ENCODE data around the gene MYOZ3. TPM values are rescaled to one million over a fixed set of nuclear protein-coding genes. Genes with fewer than 3 reads are reported as not detected.

The MYOZ3 gene
- total and polyA plus RNA-seq, 2 of the 8 experiments (the other 6 are each of a cell fraction or from before 2014, with no cell fraction given), result 9.6 to 19.1 TPM

GRCh38 chr5:150640311-150641005 lies 20.6 kb upstream of the MYOZ3 start, which contains the start of gene SYNPO:
TSS of gene SYNPO (plus strand) at chr5:150640660. CDS start at chr5:150648276, 7,616 bp downstream.
- FAIRE-seq, result no peak
- WGBS, 2 experiments (ENCODE audit: extremely low coverage in 1 of 2, insufficient coverage in 1 of 2, insufficient read length in 1 of 2, insufficient replicate concordance in 2 of 2, low coverage in 1 of 2, low lambda C conversion rate in 2 of 2, missing lambda C conversion rate in 1 of 2), result 84% methylated on average over 14 of the region's 14 CpGs; no CpG with 5 or more reads in 1 of the 2 experiments
- H3K18ac ChIP-seq (ENCODE audit: extremely low read depth, low read length), result 0 out of 2 replicates have a peak within 1 kb of the TSS, but pooled peaks have one; percentile 28

More at GRCh38 chr5:150640311-150641005, 20.6 kb upstream of the MYOZ3 start, which contains the start of gene SYNPO:
- POLR2A ChIA-PET (ENCODE audit: partially characterized antibody), result interaction anchor here (0.7 to 1.5 kb wide), 3 partner anchors 31 to 190 kb away, joined by 3 read pairs; no protein-coding TSS in a partner anchor
- no peaks in the 10 kb centered on the region for H3K79me1 ChIP-seq (ENCODE audit: low read depth, low read length)
- H3K79me2 ChIP-seq (ENCODE audit: control insufficient read depth in 1 of 2, insufficient read depth in 2 of 2, low read length in 2 of 2), result no peaks in the 10 kb centered on the region
- H3K4me2 ChIP-seq (ENCODE audit: insufficient read depth in 1 of 2, low read depth in 2 of 2, low read length in 2 of 2), result no peak within 1 kb of the TSS
- no peaks in the 10 kb centered on the region for H4K20me1 ChIP-seq (replicated peaks in 1 of 2; ENCODE audit: control insufficient read depth in 1 of 2, insufficient read depth in 2 of 2, low read length in 2 of 2)
- H3K4me3 ChIP-seq (ENCODE audit: extremely low read depth in 1 of 4, insufficient read depth in 2 of 4, low read depth in 3 of 4, low read length in 4 of 4), result no peak within 1 kb of the TSS
- peak within 1 kb of the TSS; percentile 14 for H2BK120ac ChIP-seq (replicated peaks; ENCODE audit: low read depth, low read length)
- CTCF ChIA-PET (ENCODE audit: partially characterized antibody), result interaction anchor here (0.7 to 18.4 kb wide), 8 partner anchors 15 to 337 kb away, joined by 3 to 247 read pairs (median 7); partner anchors contain the start of genes ARSI and MYOZ3
- H2BK5ac ChIP-seq (ENCODE audit: low read depth, low read length), result no peak within 1 kb of the TSS
- H3K4ac ChIP-seq (replicated peaks; ENCODE audit: insufficient read length, low read depth, low read length), result peak within 1 kb of the TSS; percentile 66
- no peak within 1 kb of the TSS for H2AFZ ChIP-seq (ENCODE audit: low read length)
- H4K5ac ChIP-seq (ENCODE audit: insufficient read length, low read depth, low read length), result no peak within 1 kb of the TSS
- TF ChIP-seq SIN3A (conservative IDR thresholded peaks at IDR 0.05 in 1 of 2, IDR thresholded peaks at IDR 0.05 in 1 of 2; ENCODE audit: low read depth in 1 of 2, low read length in 2 of 2) (no peak), RFX5 (IDR thresholded peaks at IDR 0.05; ENCODE audit: borderline replicate concordance, low read depth, low read length) (no peak), KDM5A (IDR thresholded peaks at IDR 0.05; ENCODE audit: low read length) (no peak), GTF2F1 (IDR thresholded peaks at IDR 0.05; ENCODE audit: borderline replicate concordance, low read depth, low read length) (no peak), FOSL1 (IDR thresholded peaks at IDR 0.05; ENCODE audit: insufficient read depth, low read depth, low read length) (no peak)
- H2BK12ac ChIP-seq (ENCODE audit: low read depth, low read length), result peak within 1 kb of the TSS; percentile 23; the same call in 1 of the 2 replicates
- H2BK15ac ChIP-seq (ENCODE audit: low read length), result 0 out of 2 replicates have a peak within 1 kb of the TSS, but pooled peaks have one; percentile 72
- no peaks in the 10 kb centered on the region for H3K23me2 ChIP-seq (ENCODE audit: low read depth, low read length)
- no peaks in the 10 kb centered on the region for H3K9me3 ChIP-seq (ENCODE audit: insufficient read depth in 2 of 2, low read depth in 1 of 2, low read length in 1 of 2)
- H4K91ac ChIP-seq (replicated peaks; ENCODE audit: insufficient read length, low read length), result no peak within 1 kb of the TSS
- no peak within 1 kb of the TSS for H3K23ac ChIP-seq (ENCODE audit: insufficient read length)
- H3K14ac ChIP-seq (ENCODE audit: insufficient read length), result no peak within 1 kb of the TSS
- no peaks in the 10 kb centered on the region for H3K36me3 ChIP-seq (ENCODE audit: control insufficient read depth in 2 of 4, insufficient read depth in 4 of 4, low read length in 3 of 4)
- no peak within 1 kb of the TSS for H3K56ac ChIP-seq (replicated peaks; ENCODE audit: insufficient read length, low read depth, low read length)
- H3K27ac ChIP-seq (ENCODE audit: low read depth, low read length), result no peak within 1 kb of the TSS
- H2AK5ac ChIP-seq (ENCODE audit: low read depth, low read length), result no peak within 1 kb of the TSS
- no peak for DNase-seq (ENCODE audit: low read depth in 1 of 2, low spot score in 2 of 2)
- H3K4me1 ChIP-seq (replicated peaks in 1 of 4; ENCODE audit: control insufficient read depth in 3 of 4, insufficient read depth in 4 of 4, low read length in 3 of 4), result peaks cover 0 to 26% (median 15%) of the 10 kb centered on the region in 4 experiments; a peak in 6 of 7 replicates
- no peak within 1 kb of the TSS; the same call in 1 of the 2 replicates for H2BK20ac ChIP-seq (ENCODE audit: low read length)
- H4K8ac ChIP-seq (ENCODE audit: extremely low read depth, insufficient read depth, low read length), result no peak within 1 kb of the TSS; the same call in 1 of the 2 replicates
- H3K9ac ChIP-seq (replicated peaks in 1 of 4; ENCODE audit: extremely low read depth in 1 of 4, low read depth in 3 of 4, low read length in 3 of 4), result no peak within 1 kb of the TSS
- H3K27me3 ChIP-seq (replicated peaks in 1 of 4; ENCODE audit: control insufficient read depth in 3 of 4, extremely low read depth in 1 of 4, insufficient read depth in 3 of 4, low read length in 3 of 4), result no peaks in the 10 kb centered on the region
